K562 (cell line): Measurements from ENCODE around the gene TEX53. TPM values are rescaled to one million over a fixed set of nuclear protein-coding genes. Genes with fewer than 3 reads are reported as not detected.

Experiments
- ATAC-seq: fragments of 200-7000 bp; cut with Tn5 transposase; 3 replicates; pipeline ENCODE4 v1.9.1; 2020; ENCODE audit warnings: moderate library complexity
- BruUV-seq: library from RNA; stranded (reverse); fragments of 400-500 nt; replicated peaks from 2 replicates; lab custom pipeline; 2021; lab: Mats Ljungman, UMichigan
- CTCF ChIA-PET: fragments of 300-600 bp; formaldehyde crosslinking; extraction: SDS; loops from one replicate; lab custom pipeline; 2021; ENCODE audit warnings: low intra/inter-chr PET ratio; lab: Yijun Ruan, JAX
- POLR2A ChIA-PET: fragments of 300-600, 350-650 bp; sonication (Branson Sonifier 250); formaldehyde crosslinking; extraction: SDS; loops from one replicate; lab custom pipeline; 2021; ENCODE audit warnings: antibody characterized with exemption, inconsistent platforms; lab: Yijun Ruan, JAX
- DNase-seq, 4 experiments: peaks; one replicate each; pipeline versions ENCODE4 v3.0.0 to v3.0.0-alpha.2; 2011 to 2018; ENCODE audit warnings: low spot score in 3 of 4, mixed read lengths in 3 of 4; ENCODE audit errors: extremely low read depth in 1 of 4
- FAIRE-seq: peaks from 2 replicates; lab custom pipeline; 2011; peaks lifted over from hg19 to GRCh38; lab: Jason Lieb, UNC
- H2AFZ ChIP-seq: 2 replicates; pipeline ENCODE4 v1.6.0; 2011; ENCODE audit warnings: low read depth, low read length, control low read depth, inconsistent platforms
- H3K27ac ChIP-seq: fragments of 200-600 bp; 3 replicates; pipeline ENCODE4 v1.8.0; 2011; ENCODE audit warnings: low read depth, mild to moderate bottlenecking, control low read depth, inconsistent platforms, low read length, moderate library complexity, mixed read lengths; ENCODE audit errors: extremely low read depth
- H3K27me3 ChIP-seq, 2 experiments: fragments of 300-600 bp in 1 of 2; 2 replicates in 1 of 2; 3 replicates in 1 of 2; pipeline versions ENCODE4 v1.6.0 to v1.8.0; 2011; ENCODE audit warnings: inconsistent platforms in 2 of 2, low read length in 2 of 2, mild to moderate bottlenecking in 1 of 2, mixed read lengths in 1 of 2, moderate library complexity in 1 of 2; ENCODE audit not compliant: control insufficient read depth in 2 of 2, insufficient read depth in 2 of 2
- H3K36me3 ChIP-seq: fragments of 300-600 bp; 3 replicates; pipeline ENCODE4 v1.8.0; 2011; ENCODE audit warnings: mild to moderate bottlenecking, low read length, inconsistent platforms; ENCODE audit not compliant: control insufficient read depth, insufficient read depth
- H3K4me1 ChIP-seq, 2 experiments: fragments of 200-600 bp in 1 of 2; replicated peaks in 1 of 2; 2 replicates in 1 of 2; 3 replicates in 1 of 2; pipeline versions ENCODE4 v1.5.1 to v1.8.0; 2011; ENCODE audit warnings: inconsistent platforms in 2 of 2, low read length in 2 of 2, mild to moderate bottlenecking in 1 of 2, mixed read lengths in 1 of 2, moderate library complexity in 1 of 2; ENCODE audit not compliant: control insufficient read depth in 2 of 2, insufficient read depth in 2 of 2
- H3K4me2 ChIP-seq: 2 replicates; pipeline ENCODE4 v1.6.1; 2011; ENCODE audit warnings: low read length, control low read depth, inconsistent platforms, mixed read lengths; ENCODE audit not compliant: insufficient read depth
- H3K4me3 ChIP-seq: fragments of 200-600 bp; sonication (generic), shearing (Covaris generic); 2 replicates; pipeline ENCODE4 v1.5.1; 2016; ENCODE audit warnings: control low read depth, inconsistent platforms
- H3K79me2 ChIP-seq: fragments of 200-600 bp; 3 replicates; pipeline ENCODE4 v1.8.0; 2011; ENCODE audit warnings: low read length, inconsistent platforms; ENCODE audit not compliant: control insufficient read depth, insufficient read depth
- H3K9ac ChIP-seq, 2 experiments: 2 replicates each; pipeline versions ENCODE4 v1.6.0 to v1.6.1; 2011; ENCODE audit warnings: low read depth in 2 of 2, low read length in 2 of 2, control low read depth in 1 of 2, inconsistent platforms in 1 of 2, mild to moderate bottlenecking in 1 of 2, mixed read lengths in 1 of 2; ENCODE audit not compliant: insufficient read depth in 1 of 2
- H3K9me1 ChIP-seq: one replicate; pipeline ENCODE4 v1.6.0; 2011; ENCODE audit warnings: inconsistent platforms, mild to moderate bottlenecking, low read length, moderate library complexity; ENCODE audit not compliant: control insufficient read depth, insufficient read depth
- H3K9me3 ChIP-seq: replicated peaks from 2 replicates; pipeline ENCODE4 v1.5.1; 2011; ENCODE audit warnings: low read depth, low read length, inconsistent platforms; ENCODE audit not compliant: control insufficient read depth, insufficient read depth
- H4K20me1 ChIP-seq: replicated peaks from 2 replicates; pipeline ENCODE4 v1.6.1; 2011; ENCODE audit warnings: low read length, inconsistent platforms, mixed read lengths; ENCODE audit not compliant: control insufficient read depth, insufficient read depth
- KDM1A ChIP-seq, 2 experiments: fragments of 450-650 bp; IDR thresholded peaks; 2 replicates each; pipeline ENCODE4 v1.6.1; 2016; ENCODE audit warnings: mild to moderate bottlenecking in 2 of 2
- POLR3G ChIP-seq: IDR thresholded peaks from 2 replicates; pipeline ENCODE4 v1.6.1; 2011; ENCODE audit not compliant: insufficient read length, insufficient replicate concordance; ENCODE audit errors: extremely low read depth
- RBM25 ChIP-seq: fragments of 200-400 bp; formaldehyde crosslinking; IDR thresholded peaks from 2 replicates; pipeline ENCODE4 v1.6.1; 2018; ENCODE audit warnings: low read length, low read depth, moderate library complexity; ENCODE audit not compliant: severe bottlenecking
- RHOXF2B ChIP-seq: fragments of 250-450 bp; sonication (Bioruptor Pico); conservative IDR thresholded peaks from 2 replicates; pipeline ENCODE4 v1.5.1; 2021
- SP1 ChIP-seq: sonication (generic); formaldehyde crosslinking; IDR thresholded peaks from 2 replicates; pipeline ENCODE4 v1.8.1; 2022; ENCODE audit warnings: mild to moderate bottlenecking, missing genetic modification reagents
- TAF15 ChIP-seq: fragments of 200-400 bp; formaldehyde crosslinking; IDR thresholded peaks from 2 replicates; pipeline ENCODE4 v1.6.1; 2017; ENCODE audit warnings: mild to moderate bottlenecking, low read depth, low read length, moderate library complexity
- TCFL5 ChIP-seq: fragments of 250-450 bp; sonication (Bioruptor Pico); conservative IDR thresholded peaks from 2 replicates; pipeline ENCODE4 v1.6.1; 2021; ENCODE audit warnings: mild to moderate bottlenecking, moderate library complexity, matching md5 sums
- ZKSCAN1 ChIP-seq: fragments of 150-350 bp; IDR thresholded peaks from 2 replicates; pipeline ENCODE4 v1.6.1; 2016; ENCODE audit warnings: low read depth, low read length
- ZNF134 ChIP-seq: fragments of 250-450 bp; sonication (Bioruptor Pico); conservative IDR thresholded peaks from 2 replicates; pipeline ENCODE4 v1.4.0; 2020
- ZNF232 ChIP-seq: sonication (generic); formaldehyde crosslinking; IDR thresholded peaks from 2 replicates; pipeline ENCODE4 v1.8.0; 2022; ENCODE audit warnings: mild to moderate bottlenecking, missing genetic modification reagents
- ZNF431 ChIP-seq: sonication (generic); formaldehyde crosslinking; IDR thresholded peaks from 2 replicates; pipeline ENCODE4 v1.8.0; 2022; ENCODE audit warnings: mild to moderate bottlenecking, missing genetic modification reagents
- ZNF551 ChIP-seq: fragments of 250-450 bp; sonication (Bioruptor Pico); IDR thresholded peaks from 2 replicates; pipeline ENCODE4 v1.5.0; 2021; ENCODE audit warnings: mild to moderate bottlenecking, moderate library complexity
- ZNF717 ChIP-seq: fragments of 250-450 bp; sonication (Bioruptor Pico); IDR thresholded peaks from 2 replicates; pipeline ENCODE4 v1.5.0; 2021
- WGBS: fragments of 100-300 bp; shearing (Covaris generic); methylation state at CpG from one replicate; pipeline ENCODE4 v1.1.6; 2016; ENCODE audit warnings: low coverage, mixed read lengths; ENCODE audit not compliant: insufficient coverage; ENCODE audit errors: missing lambda C conversion rate; 5-methylcytosine and 5-hydroxymethylcytosine counted together
- in situ Hi-C: fragments of 300-500 bp; cut with MboI; formaldehyde crosslinking; loops from 4 replicates; pipeline ENCODE4 v1.15.0; 2018; ENCODE audit warnings: inconsistent platforms, mixed read lengths
- intact Hi-C: fragments of 100-400 bp; cut with micrococcal nuclease; formaldehyde crosslinking; loops from 2 replicates; pipeline ENCODE4 v1.14.2; 2022
- polyA plus RNA-seq, 8 experiments: library from polyadenylated mRNA; depleted of rRNA in 4 of 8; stranded (reverse) in 5 of 8; unstranded in 3 of 8; fragments of >200 nt; fragmentation: Nextera tagmentation in 2 of 8; fragmentation: Illumina TruSeq in 1 of 8; extraction: Ambion mirVana in 2 of 8; extraction: Trizol in 1 of 8; gene quantifications; 2 replicates each; pipeline versions ENCODE4 v1.2.1 to v1.2.3, GENCODE V29; 2011 to 2014; ENCODE audit warnings: inconsistent platforms in 1 of 8, missing spikeins in 1 of 8
- total RNA-seq, 7 experiments: library from RNA; depleted of rRNA in 6 of 7; stranded (reverse); fragments of >200 nt in 6 of 7; fragmentation: Illumina TruSeq in 2 of 7; extraction: Trizol in 2 of 7; gene quantifications; 2 replicates each; pipeline versions ENCODE4 v1.2.1 to v1.2.3, GENCODE V29; 2011 to 2021; ENCODE audit warnings: low replicate concordance in 1 of 7
- TF ChIP-seq, protein P1 (sequence below): fragments of 450-650 bp; IDR thresholded peaks from 2 replicates; pipeline ENCODE4 v1.6.1; 2016; ENCODE audit warnings: antibody characterized with exemption
- TF ChIP-seq, protein P2 (sequence below): IDR thresholded peaks from 2 replicates; pipeline ENCODE4 v1.6.1; 2014; ENCODE audit warnings: antibody characterized with exemption
- TF ChIP-seq, protein P3 (sequence below): fragments of 450-650 bp; IDR thresholded peaks from 2 replicates; pipeline ENCODE4 v1.7.1; 2018; ENCODE audit warnings: mild to moderate bottlenecking, low read depth; ENCODE audit not compliant: partially characterized antibody

Gene TEX53
- total and polyA plus RNA-seq, 9 of the 15 experiments (the other 6 are each of a cell fraction or from before 2014, with no cell fraction given) = not detected

DNA sequence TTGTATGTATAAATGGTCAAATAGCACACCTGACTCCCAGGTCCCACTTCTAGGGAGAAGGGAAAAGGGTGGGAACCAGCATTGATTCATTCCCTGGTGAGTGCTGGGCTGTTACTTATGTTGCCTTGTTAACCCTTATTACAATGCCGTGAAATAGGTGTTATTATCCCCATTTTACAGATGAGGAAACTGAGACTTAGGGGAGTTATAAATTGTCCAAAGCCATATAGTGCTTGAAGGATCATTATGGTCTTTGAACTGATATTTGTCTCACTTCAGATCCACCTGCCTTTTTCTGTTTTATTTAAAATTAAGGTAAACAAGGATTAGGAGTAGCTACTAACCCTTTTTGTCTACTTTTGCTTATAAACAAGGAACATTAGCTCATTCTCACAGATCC is 30.1 kb downstream of the TEX53 start (continued):
- no peak for TF ChIP-seq ZKSCAN1
- TF ChIP-seq POLR3G = no peak
- TF ChIP-seq ZNF431 = no peak
- no peak for TF ChIP-seq KDM1A (IDR thresholded peaks at IDR 0.05)
- peak; percentile 83 for TF ChIP-seq RBM25
- no peak for TF ChIP-seq ZNF717 (CRISPR knock-in tag)
- no peak for TF ChIP-seq RHOXF2B (CRISPR knock-in tag)

DNA sequence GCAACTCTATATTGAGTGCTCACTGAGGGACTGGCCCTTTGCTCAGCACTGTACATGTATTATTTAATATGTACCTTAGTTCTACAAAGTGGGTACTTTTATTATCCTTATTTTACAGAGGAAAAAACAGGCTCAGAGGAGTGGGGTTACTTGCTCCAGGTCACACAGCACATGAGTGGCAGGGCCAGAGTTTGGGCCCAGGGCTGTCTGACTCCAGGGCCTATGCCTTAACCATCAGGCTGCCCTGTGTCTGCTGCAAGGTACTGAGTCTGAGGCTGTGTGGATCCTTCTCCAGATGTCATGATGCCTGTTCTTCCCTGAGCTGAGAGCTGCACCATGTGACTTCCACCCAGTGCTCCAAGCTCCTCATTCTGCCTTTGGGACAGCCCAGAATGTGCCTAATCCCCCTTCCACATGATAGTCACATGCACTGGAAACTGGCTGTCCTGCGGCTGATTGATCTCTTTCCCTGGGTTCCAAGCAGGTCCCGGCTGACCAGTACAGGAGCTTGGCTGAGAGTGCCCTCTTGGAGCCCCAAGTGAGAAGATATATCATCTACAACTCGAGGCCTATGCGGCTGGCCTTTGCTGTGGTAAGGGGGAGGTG is 31.1 kb downstream of the TEX53 start:
- ATAC-seq (no peak), DNase-seq (no peak), FAIRE-seq (no peak)
- ChIA-PET CTCF (no interaction called here), POLR2A (interaction anchor here (0.6 to 0.7 kb wide), 4 partner anchors 12 to 131 kb away, joined by 3 read pairs; no protein-coding TSS in a partner anchor)
- H3K79me2 ChIP-seq = no peaks in the 10 kb centered on the region
- H3K4me2 ChIP-seq = no peak overlapping the region
- no peak overlapping the region for H3K4me3 ChIP-seq
- H3K27me3 ChIP-seq = no peaks in the 10 kb centered on the region
- no peak overlapping the region for H2AFZ ChIP-seq
- TF ChIP-seq TAF15 (no peak), ZNF232 (CRISPR knock-in tag) (no peak), SP1 (CRISPR knock-in tag) (no peak), TCFL5 (CRISPR knock-in tag) (no peak), ZNF551 (CRISPR knock-in tag) (no peak), ZNF134 (CRISPR knock-in tag) (no peak)
- TF ChIP-seq, protein P1, sequence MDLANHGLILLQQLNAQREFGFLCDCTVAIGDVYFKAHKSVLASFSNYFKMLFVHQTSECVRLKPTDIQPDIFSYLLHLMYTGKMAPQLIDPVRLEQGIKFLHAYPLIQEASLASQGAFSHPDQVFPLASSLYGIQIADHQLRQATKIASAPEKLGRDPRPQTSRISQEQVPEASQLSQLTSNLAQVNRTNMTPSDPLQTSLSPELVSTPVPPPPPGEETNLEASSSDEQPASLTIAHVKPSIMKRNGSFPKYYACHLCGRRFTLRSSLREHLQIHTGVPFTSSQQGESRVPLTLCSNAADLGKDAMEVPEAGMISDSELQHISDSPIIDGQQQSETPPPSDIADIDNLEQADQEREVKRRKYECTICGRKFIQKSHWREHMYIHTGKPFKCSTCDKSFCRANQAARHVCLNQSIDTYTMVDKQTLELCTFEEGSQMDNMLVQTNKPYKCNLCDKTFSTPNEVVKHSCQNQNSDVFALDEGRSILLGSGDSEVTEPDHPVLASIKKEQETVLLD = no peak
- TF ChIP-seq, protein P2, sequence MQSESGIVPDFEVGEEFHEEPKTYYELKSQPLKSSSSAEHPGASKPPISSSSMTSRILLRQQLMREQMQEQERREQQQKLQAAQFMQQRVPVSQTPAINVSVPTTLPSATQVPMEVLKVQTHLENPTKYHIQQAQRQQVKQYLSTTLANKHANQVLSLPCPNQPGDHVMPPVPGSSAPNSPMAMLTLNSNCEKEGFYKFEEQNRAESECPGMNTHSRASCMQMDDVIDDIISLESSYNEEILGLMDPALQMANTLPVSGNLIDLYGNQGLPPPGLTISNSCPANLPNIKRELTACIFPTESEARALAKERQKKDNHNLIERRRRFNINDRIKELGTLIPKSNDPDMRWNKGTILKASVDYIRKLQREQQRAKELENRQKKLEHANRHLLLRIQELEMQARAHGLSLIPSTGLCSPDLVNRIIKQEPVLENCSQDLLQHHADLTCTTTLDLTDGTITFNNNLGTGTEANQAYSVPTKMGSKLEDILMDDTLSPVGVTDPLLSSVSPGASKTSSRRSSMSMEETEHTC = no peak
- TF ChIP-seq, protein P3, sequence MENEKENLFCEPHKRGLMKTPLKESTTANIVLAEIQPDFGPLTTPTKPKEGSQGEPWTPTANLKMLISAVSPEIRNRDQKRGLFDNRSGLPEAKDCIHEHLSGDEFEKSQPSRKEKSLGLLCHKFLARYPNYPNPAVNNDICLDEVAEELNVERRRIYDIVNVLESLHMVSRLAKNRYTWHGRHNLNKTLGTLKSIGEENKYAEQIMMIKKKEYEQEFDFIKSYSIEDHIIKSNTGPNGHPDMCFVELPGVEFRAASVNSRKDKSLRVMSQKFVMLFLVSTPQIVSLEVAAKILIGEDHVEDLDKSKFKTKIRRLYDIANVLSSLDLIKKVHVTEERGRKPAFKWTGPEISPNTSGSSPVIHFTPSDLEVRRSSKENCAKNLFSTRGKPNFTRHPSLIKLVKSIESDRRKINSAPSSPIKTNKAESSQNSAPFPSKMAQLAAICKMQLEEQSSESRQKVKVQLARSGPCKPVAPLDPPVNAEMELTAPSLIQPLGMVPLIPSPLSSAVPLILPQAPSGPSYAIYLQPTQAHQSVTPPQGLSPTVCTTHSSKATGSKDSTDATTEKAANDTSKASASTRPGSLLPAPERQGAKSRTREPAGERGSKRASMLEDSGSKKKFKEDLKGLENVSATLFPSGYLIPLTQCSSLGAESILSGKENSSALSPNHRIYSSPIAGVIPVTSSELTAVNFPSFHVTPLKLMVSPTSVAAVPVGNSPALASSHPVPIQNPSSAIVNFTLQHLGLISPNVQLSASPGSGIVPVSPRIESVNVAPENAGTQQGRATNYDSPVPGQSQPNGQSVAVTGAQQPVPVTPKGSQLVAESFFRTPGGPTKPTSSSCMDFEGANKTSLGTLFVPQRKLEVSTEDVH = no peak
- H3K9me1 ChIP-seq = no peaks in the 10 kb centered on the region
- H4K20me1 ChIP-seq = no peaks in the 10 kb centered on the region
- H3K9me3 ChIP-seq = no peaks in the 10 kb centered on the region
- 93% methylated on average over 4 of the region's 4 CpGs for WGBS
- peaks cover 56% of the 10 kb centered on the region; the same call in 2 of the 3 replicates for H3K36me3 ChIP-seq
- BruUV-seq = no TSS peak
- 0 out of 4 replicates have a peak overlapping the region, but pooled peaks of 1 of the 2 experiments have one; percentile 23 for H3K9ac ChIP-seq
- H3K27ac ChIP-seq = no peak overlapping the region
- in situ Hi-C loops = no loop called here
- intact Hi-C loops = no loop called here
- H3K4me1 ChIP-seq = no peaks in the 10 kb centered on the region
